Gastrocnemius medialis (tissue), 4 donors: Measurements from ENCODE around the gene LDLRAD4. TPM values are rescaled to one million over a fixed set of nuclear protein-coding genes. Genes with fewer than 3 reads are reported as not detected.
"Not testable (repeated sequence)": the region's sequence is repeated elsewhere in the genome, so short reads cannot be mapped to it uniquely, and the experiment has no call there.

Experiments
- ATAC-seq, 2 donors: fragments of 150-250 bp; one replicate each; pipeline ENCODE4 v1.9.1; 2016
- DNase-seq, 2 donors: peaks; one replicate each; pipeline ENCODE4 v3.0.0-alpha.2; 2019
- H3K27ac ChIP-seq, 4 donors: fragments of 200-600 bp; sonication (generic); 1 replicate in 1 of 4; 2 replicates in 3 of 4; pipeline ENCODE4 v1.5.1; 2016 to 2018; ENCODE audit warnings: mild to moderate bottlenecking in 2 of 4, moderate library complexity in 1 of 4
- H3K27me3 ChIP-seq, 3 donors: fragments of 200-600 bp; sonication (generic) in 2 of 3; 1 replicate in 1 of 3; 2 replicates in 2 of 3; pipeline versions ENCODE4 v1.5.1 to v1.6.0; 2016 to 2019; ENCODE audit warnings: mild to moderate bottlenecking in 1 of 3, moderate library complexity in 1 of 3
- H3K36me3 ChIP-seq, 2 donors: fragments of 200-600 bp; sonication (generic) in 1 of 2; one replicate each; pipeline ENCODE4 v1.5.1; 2017 to 2018
- H3K4me1 ChIP-seq, 2 donors: fragments of 200-600 bp; sonication (generic) in 1 of 2; one replicate each; pipeline ENCODE4 v1.5.1; 2016 to 2017; ENCODE audit warnings: mild to moderate bottlenecking in 2 of 2
- H3K4me3 ChIP-seq, 4 donors: fragments of 200-600 bp; sonication (generic) in 3 of 4; 1 replicate in 1 of 4; 2 replicates in 3 of 4; pipeline ENCODE4 v1.5.1; 2016 to 2019; ENCODE audit warnings: mild to moderate bottlenecking in 2 of 4
- H3K9me3 ChIP-seq, 3 donors: fragments of 200-600 bp; sonication (generic) in 2 of 3; 1 replicate in 1 of 3; 2 replicates in 2 of 3; pipeline ENCODE4 v1.5.1; 2016 to 2019
- POLR2A ChIP-seq, 2 donors: fragments of 450-650 bp; IDR thresholded peaks; one replicate each; pipeline ENCODE4 v1.6.1; 2017; ENCODE audit warnings: antibody characterized with exemption in 2 of 2, mild to moderate bottlenecking in 2 of 2, moderate library complexity in 2 of 2
- in situ Hi-C, 4 donors: fragments of 200-750 bp; cut with MboI; loops; one replicate each; pipeline versions ENCODE4 v1.15.0 to v1.8.0; 2017; ENCODE audit warnings: low sequenced_read_pairs in 4 of 4
- intact Hi-C: fragments of 100-400 bp; cut with DNase I; formaldehyde crosslinking; loops from one replicate; pipeline ENCODE4 v1.15.1; 2023; ENCODE audit warnings: low total_unique reads
- total RNA-seq, 4 donors: library from RNA; depleted of rRNA; stranded (reverse); fragments of >200 nt; gene quantifications; one replicate each; pipeline versions ENCODE4 v1.1.0 to v1.2.3, GENCODE V29; 2016
- TF ChIP-seq, protein P1 (sequence below), 5 experiments: fragments of 450-650 bp in 3 of 5; fragments of 200-600 bp in 2 of 5; sonication (generic) in 2 of 5; IDR thresholded peaks in 4 of 5; conservative IDR thresholded peaks in 1 of 5; 1 replicate in 4 of 5; 2 replicates in 1 of 5; pipeline ENCODE4 v1.5.1; 2016 to 2019; ENCODE audit warnings: antibody characterized with exemption in 5 of 5, mild to moderate bottlenecking in 3 of 5, moderate library complexity in 3 of 5

Gene LDLRAD4
- total RNA-seq, 4 donors from 2014 or later, result 3.9 to 11.1 (median 6.5) TPM

DNA sequence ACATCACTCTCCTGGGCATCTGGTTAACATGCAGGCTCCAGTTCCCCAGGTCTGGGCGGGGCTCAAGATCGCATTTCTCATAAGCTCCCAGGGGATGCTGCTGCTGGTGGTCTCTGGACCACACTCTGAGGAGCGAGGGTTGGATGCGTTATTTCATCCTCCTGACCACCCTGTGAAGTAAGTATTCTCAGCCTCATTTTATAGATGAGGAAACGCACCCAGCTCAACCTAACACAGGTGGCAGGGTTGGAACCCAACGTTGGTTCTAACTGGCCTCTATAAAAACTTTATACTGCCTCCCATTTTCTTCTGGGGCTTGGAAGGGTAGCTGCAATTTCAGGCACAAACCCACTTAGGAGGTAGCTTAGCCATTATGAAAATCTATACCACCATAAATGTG lies 387.3 kb downstream of the LDLRAD4 start:
- intact Hi-C loops, result no loop called here
- no peaks in the 10 kb centered on the region for H3K9me3 ChIP-seq

DNA sequence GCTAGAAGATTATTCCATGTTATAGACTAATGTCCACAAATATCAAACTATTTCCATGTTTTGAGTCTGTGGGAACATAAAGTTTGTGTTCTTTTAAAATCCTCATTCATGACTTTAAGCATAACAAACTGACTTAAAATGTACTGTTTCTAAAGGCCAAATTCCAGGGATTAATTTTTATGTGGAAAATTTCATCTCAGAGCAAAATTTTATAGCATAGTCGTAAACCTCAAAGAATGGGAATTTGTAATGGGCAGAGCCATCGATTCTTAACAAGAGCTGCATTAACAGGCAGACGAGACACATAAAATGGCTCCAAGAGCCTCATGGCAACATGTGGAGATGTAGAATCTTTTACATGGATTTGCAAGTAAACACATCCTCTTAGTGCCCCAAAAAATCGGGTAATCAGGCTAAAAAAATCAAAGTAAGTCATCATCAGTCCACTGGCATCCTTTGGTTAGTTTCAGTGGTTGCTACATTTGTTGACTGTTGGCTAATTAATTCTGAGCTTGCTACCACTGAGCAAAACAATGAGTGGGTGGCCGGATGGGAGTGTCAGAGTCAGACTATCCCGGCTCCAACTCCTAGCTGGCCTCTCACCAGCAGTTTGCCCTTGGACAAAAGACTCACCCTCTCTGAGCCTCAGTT lies 388.2 kb downstream of the LDLRAD4 start:
- in situ Hi-C loops, result no loop called here

More for the DNA sequence above, 387.3 kb downstream of the LDLRAD4 start:
- ATAC-seq (no peak), DNase-seq (no peak)
- H3K4me1 ChIP-seq, result peaks cover 7 to 8% of the 10 kb centered on the region in 2 donors
- TF ChIP-seq POLR2A (IDR thresholded peaks at IDR 0.05), result no peak
- TF ChIP-seq, protein P1, sequence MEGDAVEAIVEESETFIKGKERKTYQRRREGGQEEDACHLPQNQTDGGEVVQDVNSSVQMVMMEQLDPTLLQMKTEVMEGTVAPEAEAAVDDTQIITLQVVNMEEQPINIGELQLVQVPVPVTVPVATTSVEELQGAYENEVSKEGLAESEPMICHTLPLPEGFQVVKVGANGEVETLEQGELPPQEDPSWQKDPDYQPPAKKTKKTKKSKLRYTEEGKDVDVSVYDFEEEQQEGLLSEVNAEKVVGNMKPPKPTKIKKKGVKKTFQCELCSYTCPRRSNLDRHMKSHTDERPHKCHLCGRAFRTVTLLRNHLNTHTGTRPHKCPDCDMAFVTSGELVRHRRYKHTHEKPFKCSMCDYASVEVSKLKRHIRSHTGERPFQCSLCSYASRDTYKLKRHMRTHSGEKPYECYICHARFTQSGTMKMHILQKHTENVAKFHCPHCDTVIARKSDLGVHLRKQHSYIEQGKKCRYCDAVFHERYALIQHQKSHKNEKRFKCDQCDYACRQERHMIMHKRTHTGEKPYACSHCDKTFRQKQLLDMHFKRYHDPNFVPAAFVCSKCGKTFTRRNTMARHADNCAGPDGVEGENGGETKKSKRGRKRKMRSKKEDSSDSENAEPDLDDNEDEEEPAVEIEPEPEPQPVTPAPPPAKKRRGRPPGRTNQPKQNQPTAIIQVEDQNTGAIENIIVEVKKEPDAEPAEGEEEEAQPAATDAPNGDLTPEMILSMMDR (IDR thresholded peaks at IDR 0.05 in 4 of 5, conservative IDR thresholded peaks at IDR 0.05 in 1 of 5), result no peak
- in situ Hi-C loops, result no loop called here
- H3K4me3 ChIP-seq, result no peak overlapping the region
- H3K36me3 ChIP-seq, result no peaks in the 10 kb centered on the region
- H3K27me3 ChIP-seq, result no peaks in the 10 kb centered on the region
- no peak overlapping the region for H3K27ac ChIP-seq

DNA sequence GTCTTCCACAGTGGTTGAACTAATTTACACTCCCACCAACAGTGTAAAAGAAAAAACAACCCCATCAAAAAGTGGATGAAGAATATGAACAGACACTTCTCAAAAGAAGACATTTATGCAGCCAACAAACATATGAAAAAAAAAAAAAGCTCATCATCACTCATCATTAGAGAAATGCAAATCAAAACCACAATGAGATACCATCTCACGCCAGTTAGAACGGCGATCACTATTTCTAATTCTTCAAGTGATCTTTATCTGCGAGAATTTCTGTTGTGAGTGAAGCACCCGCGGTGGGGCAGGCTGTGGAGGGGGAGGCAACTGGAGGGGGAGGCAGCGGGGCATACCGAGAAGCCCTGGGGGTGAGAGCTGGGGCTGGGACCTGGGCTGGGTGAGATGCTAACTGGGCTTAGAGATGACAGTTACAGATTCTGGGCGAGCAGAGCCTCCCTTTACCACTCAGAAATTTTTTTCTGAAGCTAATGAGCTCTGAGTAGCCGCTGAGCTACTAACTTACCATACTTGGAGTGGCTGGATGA lies 389.5 kb downstream of the LDLRAD4 start:
- in situ Hi-C loops, DNase-seq, intact Hi-C loops: not testable (repeated sequence)

More for the DNA sequence above, 388.2 kb downstream of the LDLRAD4 start:
- Histone ChIP-seq H3K27ac (no peak overlapping the region), H3K4me1 (peaks cover 8 to 12% of the 10 kb centered on the region in 2 donors), H3K9me3 (no peaks in the 10 kb centered on the region), H3K36me3 (no peaks in the 10 kb centered on the region), H3K27me3 (no peaks in the 10 kb centered on the region), H3K4me3 (no peak overlapping the region)
- TF ChIP-seq POLR2A (IDR thresholded peaks at IDR 0.05), result no peak
- TF ChIP-seq, protein P1 (IDR thresholded peaks at IDR 0.05 in 4 of 5, conservative IDR thresholded peaks at IDR 0.05 in 1 of 5), result no peak
- DNase-seq, result no peak
- ATAC-seq, result no peak
- intact Hi-C loops, result no loop called here

DNA sequence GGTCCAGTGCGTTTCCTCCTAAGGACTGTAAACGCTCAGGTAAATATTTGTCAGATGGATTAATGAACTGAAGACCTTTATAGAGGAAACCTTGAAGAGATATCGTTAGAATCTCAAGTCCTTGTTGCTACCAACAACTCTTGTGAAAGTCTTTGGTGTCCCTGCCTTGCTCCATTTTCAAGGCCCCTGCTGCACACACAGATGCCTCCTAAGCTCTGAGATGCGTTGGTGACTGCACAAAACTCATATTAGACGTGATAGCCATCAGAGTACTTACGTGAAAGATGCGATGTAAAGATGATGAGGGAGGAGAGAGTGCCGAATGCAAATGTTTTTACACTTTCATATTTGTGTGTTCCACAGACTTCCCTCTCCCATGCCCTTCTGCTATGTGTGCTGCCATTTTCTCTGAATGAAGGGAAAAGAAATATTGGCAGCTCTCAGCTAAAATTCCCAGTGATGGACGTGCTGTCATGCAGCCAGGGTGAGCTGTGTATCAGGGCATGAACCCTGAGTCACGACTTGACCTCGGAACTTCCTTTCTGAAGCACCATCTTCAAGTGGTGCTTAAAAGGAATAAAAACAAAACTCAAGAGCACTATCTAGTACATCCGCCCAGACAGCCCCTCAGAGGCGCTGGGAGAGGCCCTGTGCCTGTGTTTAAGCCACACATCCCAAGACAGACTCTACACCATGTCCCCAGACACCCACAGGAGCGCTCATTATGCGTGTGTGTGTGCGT lies 390.4 kb downstream of the LDLRAD4 start:
- Histone ChIP-seq H3K4me1 (peaks cover 8 to 16% of the 10 kb centered on the region in 2 donors), H3K4me3 (no peak overlapping the region), H3K36me3 (no peaks in the 10 kb centered on the region), H3K27ac (no peak overlapping the region), H3K27me3 (no peaks in the 10 kb centered on the region), H3K9me3 (no peaks in the 10 kb centered on the region)
- in situ Hi-C loops (no loop called here), intact Hi-C loops (no loop called here)
- TF ChIP-seq, protein P1 (IDR thresholded peaks at IDR 0.05 in 4 of 5, conservative IDR thresholded peaks at IDR 0.05 in 1 of 5), result no peak
- TF ChIP-seq POLR2A (IDR thresholded peaks at IDR 0.05), result no peak
- ATAC-seq (no peak), DNase-seq (no peak)

More for the DNA sequence above, 389.5 kb downstream of the LDLRAD4 start:
- H3K9me3 ChIP-seq, ATAC-seq, H3K4me3 ChIP-seq, H3K36me3 ChIP-seq, H3K27ac ChIP-seq, H3K27me3 ChIP-seq: not testable (repeated sequence)
- H3K4me1 ChIP-seq, result peaks cover 8 to 16% of the 10 kb centered on the region in 2 donors

DNA sequence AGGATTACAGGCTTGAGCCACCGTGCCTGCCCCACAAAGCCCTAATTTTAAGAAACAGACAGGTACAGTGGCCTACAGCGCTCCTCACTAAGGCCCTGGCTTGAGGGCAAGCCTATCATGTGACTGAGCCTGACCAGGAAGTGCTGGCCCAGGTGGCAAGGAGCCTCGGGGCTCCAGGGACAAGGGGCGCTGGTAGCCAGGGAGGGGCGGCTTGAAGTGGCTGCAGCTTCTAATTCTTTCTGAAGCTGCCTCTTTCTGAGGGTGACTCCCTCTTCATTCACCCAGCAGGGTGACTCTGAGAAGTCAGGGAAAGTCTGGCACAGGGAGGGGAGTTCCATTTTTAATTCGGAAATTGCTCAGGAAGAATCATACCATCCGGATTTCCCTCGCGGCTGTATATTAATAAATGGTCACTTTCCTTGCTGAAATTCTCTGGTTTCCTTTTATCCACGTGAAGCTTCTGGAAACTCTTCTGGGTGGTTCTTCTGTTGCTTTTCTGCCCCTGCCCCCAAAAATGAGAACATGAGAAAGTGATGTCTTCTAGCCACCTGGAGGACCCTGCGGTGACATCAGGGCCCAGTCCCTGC lies 392.1 kb downstream of the LDLRAD4 start:
- Histone ChIP-seq H3K4me1 (peaks cover 20 to 27% of the 10 kb centered on the region in 2 donors), H3K4me3 (peak overlapping the region; percentile 48 to 61 (median 58)), H3K9me3 (no peaks in the 10 kb centered on the region), H3K27me3 (no peaks in the 10 kb centered on the region), H3K27ac (peak overlapping the region; percentile 43 to 77 (median 68)), H3K36me3 (no peaks in the 10 kb centered on the region)
- TF ChIP-seq, protein P1 (IDR thresholded peaks at IDR 0.05 in 4 of 5, conservative IDR thresholded peaks at IDR 0.05 in 1 of 5), result no peak
- peak in 1 of 2 donors; percentile 5 for TF ChIP-seq POLR2A (IDR thresholded peaks at IDR 0.05)
- in situ Hi-C loops (no loop called here), intact Hi-C loops (loop anchor here (5.0 kb wide), 3 partner anchors 53 to 388 kb away; no protein-coding TSS in a partner anchor)
- DNase-seq (no peak), ATAC-seq (no peak)
